Prostate gland (tissue), 2 donors: Measurements from ENCODE around the gene PI4KB. TPM values are rescaled to one million over a fixed set of nuclear protein-coding genes. Genes with fewer than 3 reads are reported as not detected.

Experiments
- DNase-seq: peaks from one replicate; pipeline ENCODE4 v3.0.0-alpha.2; 2019; ENCODE audit warnings: low spot score
- H3K27ac ChIP-seq, 2 donors: fragments of 200-600 bp; sonication (generic); 2 replicates each; pipeline ENCODE4 v1.5.1; 2017 to 2019
- H3K27me3 ChIP-seq: fragments of 200-600 bp; sonication (generic); replicated peaks from 2 replicates; pipeline ENCODE4 v1.5.1; 2019; ENCODE audit not compliant: insufficient read depth
- H3K36me3 ChIP-seq, 2 donors: fragments of 200-600 bp; sonication (generic); 1 replicate in 1 of 2; 2 replicates in 1 of 2; pipeline versions ENCODE4 v1.5.1 to v1.8.1; 2017 to 2019
- H3K4me1 ChIP-seq: fragments of 200-600 bp; sonication (generic); replicated peaks from 2 replicates; pipeline ENCODE4 v1.5.1; 2019
- H3K4me3 ChIP-seq, 2 donors: fragments of 200-600 bp; sonication (generic); 2 replicates each; pipeline ENCODE4 v1.5.1; 2017 to 2019
- H3K9me3 ChIP-seq: fragments of 200-600 bp; sonication (generic); 2 replicates; pipeline ENCODE4 v1.5.1; 2017
- CTCF ChIP-seq, 4 experiments: fragments of 200-600 bp in 2 of 4; fragments of 450-650 bp in 2 of 4; sonication (generic) in 2 of 4; IDR thresholded peaks; 1 replicate in 3 of 4; 2 replicates in 1 of 4; pipeline ENCODE4 v1.5.1; 2016 to 2019; ENCODE audit warnings: antibody characterized with exemption in 4 of 4, mild to moderate bottlenecking in 2 of 4, moderate library complexity in 2 of 4
- POLR2A ChIP-seq: fragments of 450-650 bp; IDR thresholded peaks from one replicate; pipeline ENCODE4 v1.6.1; 2016; ENCODE audit warnings: antibody characterized with exemption, mild to moderate bottlenecking
- POLR2AphosphoS5 ChIP-seq: sonication (generic); formaldehyde crosslinking; IDR thresholded peaks from one replicate; pipeline ENCODE4 v1.6.1; 2017; ENCODE audit warnings: antibody characterized with exemption
- WGBS: methylation state at CpG from one replicate; pipeline ENCODE4 v1.1.5; 2018; 5-methylcytosine and 5-hydroxymethylcytosine counted together
- intact Hi-C: fragments of 100-400 bp; cut with DNase I; formaldehyde crosslinking; loops from one replicate; pipeline ENCODE4 v1.14.2; 2022
- total RNA-seq, 2 donors: library from RNA; depleted of rRNA; stranded (reverse); fragments of >200 nt; gene quantifications; one replicate each; pipeline ENCODE4 v1.1.0, GENCODE V29; 2016

PI4KB gene
- total RNA-seq, 2 donors from 2014 or later, result 60.7 to 91.9 TPM

- no peak overlapping the region for H3K4me3 ChIP-seq
- H3K27ac ChIP-seq, result no peak overlapping the region
- intact Hi-C loops, result no loop called here
- H3K36me3 ChIP-seq, result no peaks in the 10 kb centered on the region
- no peak for TF ChIP-seq POLR2AphosphoS5
- TF ChIP-seq POLR2A, result no peak
- no peak for TF ChIP-seq CTCF (IDR thresholded peaks at IDR 0.05)
- DNase-seq, result no peak
- H3K4me1 ChIP-seq, result no peaks in the 10 kb centered on the region
- H3K27me3 ChIP-seq, result no peaks in the 10 kb centered on the region
- 70% methylated on average over 3 of the region's 3 CpGs for WGBS
- no peaks in the 10 kb centered on the region for H3K9me3 ChIP-seq
These were observed 8.2 kb downstream of the PI4KB start for GRCh38 chr1:151318975-151319374.

GRCh38 chr1:151315565-151316235, 11.5 kb downstream of the PI4KB start:
- Histone ChIP-seq H3K4me3 (no peak overlapping the region), H3K9me3 (no peaks in the 10 kb centered on the region), H3K36me3 (no peaks in the 10 kb centered on the region), H3K27me3 (no peaks in the 10 kb centered on the region), H3K27ac (no peak overlapping the region), H3K4me1 (no peaks in the 10 kb centered on the region)
- TF ChIP-seq POLR2A, result no peak
- no peak for TF ChIP-seq POLR2AphosphoS5
- no peak for TF ChIP-seq CTCF (IDR thresholded peaks at IDR 0.05)
- 90% methylated on average over 17 of the region's 17 CpGs for WGBS
- no peak for DNase-seq
- intact Hi-C loops, result no loop called here

GRCh38 chr1:151314137-151314875, 12.9 kb downstream of the PI4KB start:
- Histone ChIP-seq H3K4me1 (peaks cover 4% of the 10 kb centered on the region), H3K4me3 (no peak overlapping the region), H3K36me3 (no peaks in the 10 kb centered on the region), H3K27ac (no peak overlapping the region), H3K27me3 (no peaks in the 10 kb centered on the region), H3K9me3 (no peaks in the 10 kb centered on the region)
- intact Hi-C loops, result no loop called here
- 40% methylated on average over 3 of the region's 3 CpGs for WGBS
- no peak for DNase-seq
- TF ChIP-seq CTCF (IDR thresholded peaks at IDR 0.05) (no peak), POLR2AphosphoS5 (no peak), POLR2A (no peak)

- WGBS, result 63% methylated on average over 2 of the region's 2 CpGs
- no peak for DNase-seq
- intact Hi-C loops, result no loop called here
These were observed 13.7 kb downstream of the PI4KB start for GRCh38 chr1:151313501-151313900.

More at GRCh38 chr1:151313501-151313900, 13.7 kb downstream of the PI4KB start:
- no peaks in the 10 kb centered on the region for H3K36me3 ChIP-seq
- H3K4me1 ChIP-seq, result peaks cover 4% of the 10 kb centered on the region
- no peaks in the 10 kb centered on the region for H3K9me3 ChIP-seq
- TF ChIP-seq CTCF (IDR thresholded peaks at IDR 0.05), result no peak
- TF ChIP-seq POLR2AphosphoS5, result no peak
- TF ChIP-seq POLR2A, result no peak
- no peak overlapping the region for H3K27ac ChIP-seq
- H3K4me3 ChIP-seq, result no peak overlapping the region
- H3K27me3 ChIP-seq, result no peaks in the 10 kb centered on the region
